B cell (primary cell): ENCODE results near the gene IFNG. TPM values are rescaled to one million over a fixed set of nuclear protein-coding genes. Genes with fewer than 3 reads are reported as not detected.

ENCODE experiments used
- ATAC-seq: fragments of 200-7000 bp; cut with Tn5 transposase; one replicate; pipeline ENCODE4 v1.10.0; 2021; ENCODE audit warnings: low read depth, mild to moderate bottlenecking, moderate number of reproducible peaks, moderate library complexity
- CTCF ChIA-PET: fragments of 350-600 bp; sonication (Branson Sonifier 250); formaldehyde crosslinking; loops from one replicate; lab custom pipeline; 2021; ENCODE audit warnings: antibody characterized with exemption, inconsistent platforms; lab: Charles Lee
- POLR2A ChIA-PET: fragments of 350-600 bp; sonication (Branson Sonifier 250); formaldehyde crosslinking; loops from one replicate; lab custom pipeline; 2021; ENCODE audit warnings: antibody characterized with exemption; lab: Charles Lee
- DNase-seq: peaks from one replicate; pipeline ENCODE4 v3.0.0; 2013
- H2AFZ ChIP-seq: 2 replicates; pipeline ENCODE4 v1.6.1; 2012; ENCODE audit warnings: mild to moderate bottlenecking, low read depth, low read length; ENCODE audit not compliant: insufficient read depth, poor library complexity, severe bottlenecking
- H3K27ac ChIP-seq, 2 donors: 1 replicate in 1 of 2; 2 replicates in 1 of 2; pipeline ENCODE4 v1.5.1; 2012 to 2013; ENCODE audit warnings: low read length in 2 of 2, mild to moderate bottlenecking in 2 of 2, moderate library complexity in 1 of 2
- H3K27me3 ChIP-seq, 4 experiments: fragments of 200-600 bp in 1 of 4; sonication (generic) in 1 of 4; replicated peaks in 1 of 4; 1 replicate in 2 of 4; 2 replicates in 2 of 4; pipeline versions ENCODE4 v1.6.1 to v1.7.0; 2013 to 2016; ENCODE audit warnings: low read length in 3 of 4, mild to moderate bottlenecking in 2 of 4, mixed read lengths in 1 of 4, moderate library complexity in 1 of 4; ENCODE audit not compliant: insufficient read depth in 4 of 4, control insufficient read depth in 3 of 4; ENCODE audit errors: control extremely low read depth in 1 of 4
- H3K36me3 ChIP-seq, 2 experiments: replicated peaks in 1 of 2; 1 replicate in 1 of 2; 2 replicates in 1 of 2; pipeline versions ENCODE4 v1.6.1 to v1.7.1; 2013; ENCODE audit warnings: low read length in 1 of 2; ENCODE audit not compliant: insufficient read depth in 2 of 2, control insufficient read depth in 1 of 2; ENCODE audit errors: control extremely low read depth in 1 of 2, extremely low read depth in 1 of 2
- H3K4me1 ChIP-seq, 2 donors: fragments of 200-600 bp in 1 of 2; sonication (generic) in 1 of 2; 1 replicate in 1 of 2; 2 replicates in 1 of 2; pipeline versions ENCODE4 v1.5.1 to v1.6.1; 2013 to 2017; ENCODE audit warnings: low read length in 2 of 2; ENCODE audit not compliant: control insufficient read depth in 2 of 2, insufficient read depth in 2 of 2
- H3K4me2 ChIP-seq: replicated peaks from 2 replicates; pipeline ENCODE3; 2012; ENCODE audit warnings: mild to moderate bottlenecking, low read depth, low read length; ENCODE audit not compliant: poor library complexity, severe bottlenecking
- H3K4me3 ChIP-seq, 5 experiments: fragments of 200-600 bp in 1 of 5; sonication (generic) in 1 of 5; 1 replicate in 3 of 5; 2 replicates in 2 of 5; pipeline versions ENCODE4 v1.5.1 to v1.7.0; 2011 to 2016; ENCODE audit warnings: low read length in 4 of 5, mild to moderate bottlenecking in 4 of 5, low read depth in 2 of 5, control low read depth in 1 of 5, moderate library complexity in 1 of 5; ENCODE audit not compliant: insufficient read depth in 1 of 5; ENCODE audit errors: control extremely low read depth in 1 of 5, extremely low read depth in 1 of 5
- H3K79me2 ChIP-seq: fragments of 200-600 bp; sonication (generic); one replicate; pipeline ENCODE4 v1.6.0; 2016; ENCODE audit warnings: low read length; ENCODE audit not compliant: control insufficient read depth, insufficient read depth
- H3K9ac ChIP-seq: fragments of 200-600 bp; sonication (generic); 2 replicates; pipeline ENCODE4 v1.6.1; 2017; ENCODE audit warnings: mild to moderate bottlenecking, low read length, moderate library complexity
- H3K9me3 ChIP-seq, 3 donors: one replicate each; pipeline versions ENCODE4 v1.6.1 to v1.7.1; 2013; ENCODE audit warnings: low read length in 2 of 3; ENCODE audit not compliant: control insufficient read depth in 2 of 3, insufficient read depth in 1 of 3; ENCODE audit errors: control extremely low read depth in 1 of 3
- H4K20me1 ChIP-seq: 2 replicates; pipeline ENCODE4 v1.6.0; 2012; ENCODE audit warnings: mild to moderate bottlenecking, low read length; ENCODE audit not compliant: insufficient read depth, control insufficient read depth, poor library complexity, severe bottlenecking
- H3K27ac Mint-ChIP-seq: one replicate; pipeline ENCODE4 v1.8.0; 2021; ENCODE audit warnings: mixed read lengths
- H3K27me3 Mint-ChIP-seq: one replicate; pipeline ENCODE4 v1.8.0; 2021; ENCODE audit warnings: mixed read lengths
- H3K4me1 Mint-ChIP-seq: one replicate; pipeline ENCODE4 v1.8.0; 2021; ENCODE audit warnings: mixed read lengths
- H3K4me3 Mint-ChIP-seq: one replicate; pipeline ENCODE4 v1.8.0; 2021; ENCODE audit warnings: mixed read lengths
- H3K9me3 Mint-ChIP-seq: one replicate; pipeline ENCODE4 v1.8.0; 2022; ENCODE audit warnings: mixed read lengths; ENCODE audit not compliant: insufficient read depth
- CTCF ChIP-seq: fragments of 200-600 bp; IDR thresholded peaks from one replicate; pipeline ENCODE4 v1.8.0; 2022; ENCODE audit warnings: antibody characterized with exemption, mild to moderate bottlenecking
- EZH2 ChIP-seq: IDR thresholded peaks from 2 replicates; pipeline ENCODE4 v1.6.1; 2012; ENCODE audit warnings: borderline replicate concordance, low read depth, mild to moderate bottlenecking, moderate library complexity, low read length; ENCODE audit not compliant: insufficient read depth, poor library complexity, severe bottlenecking
- WGBS: methylation state at CpG from one replicate; pipeline ENCODE4 v1.1.5; 2013; ENCODE audit warnings: missing lambda C conversion rate; ENCODE audit not compliant: insufficient coverage; 5-methylcytosine and 5-hydroxymethylcytosine counted together
- intact Hi-C: fragments of 100-400 bp; cut with micrococcal nuclease; formaldehyde crosslinking; loops from one replicate; pipeline ENCODE4 v1.10.0; 2022
- polyA plus RNA-seq: library from polyadenylated mRNA; depleted of rRNA; stranded (reverse); fragments of >200 nt; gene quantifications from 2 replicates; pipeline ENCODE4 v1.2.3, GENCODE V29; 2012
- total RNA-seq, 2 donors: library from RNA; stranded (reverse); fragments of 120-200 nt in 1 of 2; gene quantifications; 1 replicate in 1 of 2; 2 replicates in 1 of 2; pipeline versions ENCODE4 v1.2.3 to v1.2.4, GENCODE V29; 2013 to 2022

Gene IFNG
- total and polyA plus RNA-seq, 2 donors (not counting 1 experiment from before 2014, with no cell fraction given), result 0.24 TPM; not detected in 1

DNA sequence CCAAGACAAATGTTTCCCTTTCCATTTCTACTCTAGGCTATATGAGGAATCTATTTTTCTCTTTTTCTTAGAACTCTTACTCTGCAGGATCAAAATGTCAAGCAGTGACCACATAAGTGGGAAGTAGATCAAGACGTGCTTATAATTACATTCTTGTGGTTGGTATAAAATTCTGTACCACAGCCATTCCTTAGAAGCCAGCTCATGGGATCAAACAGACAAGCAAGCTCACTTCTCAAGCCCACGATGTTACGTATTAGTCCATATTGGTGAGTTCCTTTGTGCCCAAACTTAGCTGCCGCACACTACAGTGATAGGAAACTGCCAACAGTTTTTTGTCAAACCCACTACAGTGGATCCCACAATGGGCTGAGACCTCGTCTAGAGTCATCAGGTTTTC is 53.4 kb downstream of the IFNG start:
- DNase-seq (no peak), ATAC-seq (no peak)
- Histone ChIP-seq H3K27ac (no peak overlapping the region), H3K4me2 (no peak overlapping the region), H3K36me3 (no peaks in the 10 kb centered on the region), H3K4me3 (no peak overlapping the region), H3K4me1 (no peaks in the 10 kb centered on the region), H3K9ac (no peak overlapping the region), H3K79me2 (no peaks in the 10 kb centered on the region), H3K27me3 (no peaks in the 10 kb centered on the region), H2AFZ (no peak overlapping the region), H3K9me3 (no peaks in the 10 kb centered on the region), H4K20me1 (no peaks in the 10 kb centered on the region)
- no peak overlapping the region for H3K27ac Mint-ChIP-seq
- no peak overlapping the region for H3K4me3 Mint-ChIP-seq
- TF ChIP-seq CTCF, result no peak
- no peak for TF ChIP-seq EZH2
- 81% methylated on average over 4 of the region's 5 CpGs for WGBS
- ChIA-PET CTCF (no interaction called here), POLR2A (no interaction called here)
- no peaks in the 10 kb centered on the region for H3K27me3 Mint-ChIP-seq
- H3K9me3 Mint-ChIP-seq, result no peaks in the 10 kb centered on the region
- intact Hi-C loops, result no loop called here
- no peaks in the 10 kb centered on the region for H3K4me1 Mint-ChIP-seq

Other genes starting within 250 kb of the IFNG start
- gene IFNG-AS1, start 170.3 kb downstream of the IFNG start, total RNA-seq, result 14.7 and 19.0 TPM in 2 replicates
- 1.8 and 5.5 TPM in 2 replicates for gene IFNG-AS1, start 170.3 kb downstream of the IFNG start, polyA plus RNA-seq
- gene IL26, start 66.1 kb upstream of the IFNG start, total RNA-seq, result not detected in 2 replicates
- gene IL26, start 66.1 kb upstream of the IFNG start, polyA plus RNA-seq, result not detected in 2 replicates
- not detected in 2 replicates for gene IL22, start 93.9 kb upstream of the IFNG start, total RNA-seq
- not detected in 2 replicates for gene IL22, start 93.9 kb upstream of the IFNG start, polyA plus RNA-seq
- gene MDM1, start 172.6 kb upstream of the IFNG start, total RNA-seq, result 38.3 and 38.9 TPM in 2 replicates
- gene MDM1, start 172.6 kb upstream of the IFNG start, polyA plus RNA-seq, result 13.9 and 17.0 TPM in 2 replicates